Ramos (cell line): ENCODE measurements around the gene ANTXR2.
"Not testable (repeated sequence)": the region's sequence is repeated elsewhere in the genome, so short reads cannot be mapped to it uniquely, and the experiment has no call there.

ENCODE experiments used
- in situ Hi-C: fragments of 300-500 bp; cut with MboI; formaldehyde crosslinking; loops from one replicate; pipeline ENCODE4 v1.14.3; 2022; ENCODE audit warnings: low sequenced_read_pairs; ENCODE audit not compliant: unreplicated experiment

The ANTXR2 gene

DNA sequence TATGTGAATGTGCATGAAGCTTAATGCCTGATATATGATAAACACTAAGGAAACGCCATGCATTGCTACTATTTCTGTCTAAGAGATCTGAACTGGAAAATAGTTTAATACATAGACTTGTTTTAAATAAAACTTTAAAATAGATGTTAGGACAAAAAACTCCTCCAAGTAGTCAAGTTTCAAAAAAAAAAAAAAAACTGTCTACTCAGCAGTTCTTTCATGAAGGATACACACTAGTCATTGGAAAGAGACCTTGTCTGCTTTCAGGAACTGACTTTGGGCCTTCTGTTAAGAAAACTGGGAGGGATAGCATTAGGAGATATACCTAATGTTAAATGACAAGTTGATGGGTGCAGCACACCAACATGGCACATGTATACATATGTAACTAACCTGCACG, 138.4 kb downstream of the ANTXR2 start:
- in situ Hi-C loops = no loop called here

DNA sequence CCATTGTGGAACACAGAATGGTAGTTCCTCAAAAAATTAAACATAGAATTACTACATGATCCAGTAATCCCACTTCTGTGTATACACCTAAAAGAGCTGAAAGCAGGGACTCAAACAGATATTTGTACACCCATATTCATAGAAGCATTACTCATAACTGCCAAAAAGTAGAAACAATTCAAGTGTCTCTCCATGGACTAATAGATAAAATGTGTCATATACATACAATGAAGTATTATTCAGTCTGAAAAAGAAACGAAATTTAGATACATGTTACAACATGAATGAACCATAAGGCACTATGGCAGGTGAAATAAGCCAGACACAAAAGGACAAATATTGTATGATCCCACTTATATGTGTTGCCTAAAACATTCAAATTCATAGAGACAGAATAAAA, 145.1 kb downstream of the ANTXR2 start:
- in situ Hi-C loops = no loop called here

DNA sequence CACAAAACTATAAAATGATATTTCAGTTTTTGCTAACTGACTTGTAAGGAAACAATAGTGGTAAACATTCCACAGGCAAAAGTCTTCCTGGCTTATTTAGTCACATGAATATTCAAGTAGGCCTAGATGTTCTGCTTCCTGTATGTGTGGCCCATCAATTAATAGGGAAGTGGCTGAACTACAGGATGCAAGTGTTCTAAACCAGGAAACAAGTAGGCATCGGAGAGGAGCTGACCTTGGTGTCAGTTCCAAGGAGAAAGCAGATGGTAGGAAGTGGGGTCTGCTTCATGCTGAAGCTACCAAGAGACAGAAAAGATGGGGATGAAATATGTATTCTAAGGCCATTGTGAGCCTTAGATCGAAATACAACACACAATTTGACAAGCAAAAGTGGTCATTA, 149.7 kb downstream of the ANTXR2 start:
- in situ Hi-C loops = no loop called here

DNA sequence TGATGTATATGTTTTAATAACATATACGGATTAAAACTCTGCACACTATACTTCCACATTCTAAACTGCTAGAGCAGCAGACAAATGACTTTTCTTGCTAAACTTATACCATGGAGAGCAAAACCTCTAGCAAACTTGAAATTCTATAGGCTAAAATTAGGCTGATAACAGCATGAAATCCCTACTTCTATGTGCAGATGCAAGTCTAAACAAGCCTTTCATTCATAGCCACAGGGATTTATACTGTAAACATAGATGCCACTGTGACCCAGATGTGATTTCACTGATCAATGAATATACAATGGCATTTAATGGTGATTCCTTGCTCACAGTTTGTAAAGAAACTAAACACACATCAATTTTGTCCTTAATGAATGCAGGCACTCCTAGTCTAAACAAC, 151.0 kb downstream of the ANTXR2 start:
- in situ Hi-C loops = no loop called here

DNA sequence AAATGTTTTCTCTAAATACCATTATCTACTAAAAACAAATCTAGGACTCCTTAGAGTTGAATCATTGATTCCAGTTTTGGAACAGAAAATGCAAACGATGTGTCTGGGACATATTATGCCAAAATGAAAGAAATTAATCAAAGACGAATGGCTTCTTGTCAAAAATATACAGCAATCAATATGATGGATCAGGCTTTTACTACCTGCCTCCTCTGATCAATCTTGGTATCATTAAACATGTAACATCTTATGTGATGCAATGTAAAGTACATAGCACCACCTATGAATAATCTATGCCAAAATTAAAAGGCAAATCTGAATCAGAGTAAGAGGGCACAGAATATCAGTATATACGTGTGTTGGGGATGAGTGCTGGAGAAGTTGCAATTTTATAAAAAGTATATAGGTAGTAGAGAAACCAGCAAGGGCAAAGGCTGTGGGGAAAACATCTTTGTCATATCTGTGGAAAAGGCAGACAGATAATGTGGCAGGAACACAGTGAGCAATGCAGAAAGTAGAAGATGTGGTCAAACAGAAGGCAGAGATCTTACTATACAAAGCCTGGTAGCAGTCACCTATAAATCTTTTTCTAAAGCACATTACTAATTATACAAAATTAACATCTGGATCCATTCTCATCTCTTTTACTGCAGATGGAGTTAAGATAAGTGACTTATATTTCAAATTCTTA, 152.7 kb downstream of the ANTXR2 start:
- in situ Hi-C loops = no loop called here

DNA sequence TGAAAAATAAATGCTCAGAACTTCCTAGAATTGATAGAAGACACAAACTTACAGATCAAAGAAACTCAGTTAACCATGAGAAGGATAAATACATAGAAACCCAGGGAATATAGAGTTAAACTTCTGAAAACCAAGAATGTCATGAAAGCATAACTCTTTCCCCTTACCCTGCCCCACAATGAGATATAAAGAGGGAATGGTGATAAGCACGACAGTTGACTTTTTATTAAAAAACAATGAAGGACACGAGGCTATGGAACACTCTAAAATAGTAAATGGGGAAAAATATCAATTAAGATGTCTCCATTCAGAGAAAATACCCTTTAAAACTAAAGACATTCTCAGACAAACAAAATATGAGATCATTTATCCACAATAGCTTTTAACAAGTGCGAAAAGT, 154.7 kb downstream of the ANTXR2 start:
- in situ Hi-C loops = no loop called here

DNA sequence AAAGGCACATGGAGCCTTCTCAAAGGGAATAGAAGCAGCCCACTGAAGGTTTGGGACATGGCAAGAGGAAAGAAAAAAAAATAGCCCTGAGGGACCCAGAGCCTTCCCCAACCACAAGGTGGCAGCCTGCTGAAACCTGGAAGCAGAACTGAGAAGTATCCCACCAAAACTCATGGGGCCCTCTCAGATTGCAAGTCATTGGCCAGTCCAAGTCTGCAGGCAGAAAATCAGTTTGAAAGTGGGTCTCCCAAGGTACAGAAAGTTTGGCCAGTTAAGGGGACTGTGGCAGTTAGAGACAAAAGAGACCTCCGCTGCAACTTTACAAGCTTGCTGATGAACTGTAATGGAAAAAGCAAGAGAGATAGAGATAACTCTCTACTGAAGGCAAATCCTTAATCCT, 155.8 kb downstream of the ANTXR2 start:
- in situ Hi-C loops = no loop called here

DNA sequence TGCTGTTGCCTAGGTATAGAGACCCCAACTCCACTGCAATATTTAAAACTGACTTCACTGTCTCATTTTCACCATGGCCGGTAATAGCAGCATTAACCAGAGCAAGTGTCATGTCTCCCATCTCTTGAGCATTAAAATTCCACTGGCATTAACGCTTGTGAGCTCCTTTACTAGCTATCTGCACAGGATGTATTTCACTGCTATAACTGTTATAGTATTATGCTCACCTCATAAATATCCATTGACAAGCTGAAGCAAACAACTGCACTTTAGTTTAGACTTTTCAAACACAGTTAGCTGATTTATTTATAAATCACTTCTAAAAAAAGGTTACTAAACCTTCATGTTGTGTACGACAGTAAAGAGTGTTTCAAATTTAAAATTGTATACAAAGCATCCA, 157.8 kb downstream of the ANTXR2 start:
- in situ Hi-C loops = no loop called here

DNA sequence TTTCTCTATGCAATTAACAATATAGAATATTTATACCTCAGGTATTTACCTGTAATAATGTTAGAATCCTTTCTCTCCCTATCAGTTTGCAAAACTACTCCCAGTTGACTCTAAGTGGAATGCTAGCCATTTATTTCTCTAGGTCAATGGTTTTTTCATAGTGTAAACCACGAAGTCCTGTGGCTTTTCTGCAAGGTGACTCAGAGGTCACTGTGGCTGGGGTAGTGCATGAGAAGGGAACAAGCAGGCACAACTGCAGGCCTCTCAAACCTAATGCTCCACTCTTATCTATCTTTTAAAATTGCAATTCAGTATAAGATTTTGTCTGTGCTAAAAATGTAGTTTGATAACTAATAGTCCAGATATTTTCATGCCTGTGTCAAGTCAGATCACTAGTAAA, 159.4 kb downstream of the ANTXR2 start:
- in situ Hi-C loops = no loop called here

DNA sequence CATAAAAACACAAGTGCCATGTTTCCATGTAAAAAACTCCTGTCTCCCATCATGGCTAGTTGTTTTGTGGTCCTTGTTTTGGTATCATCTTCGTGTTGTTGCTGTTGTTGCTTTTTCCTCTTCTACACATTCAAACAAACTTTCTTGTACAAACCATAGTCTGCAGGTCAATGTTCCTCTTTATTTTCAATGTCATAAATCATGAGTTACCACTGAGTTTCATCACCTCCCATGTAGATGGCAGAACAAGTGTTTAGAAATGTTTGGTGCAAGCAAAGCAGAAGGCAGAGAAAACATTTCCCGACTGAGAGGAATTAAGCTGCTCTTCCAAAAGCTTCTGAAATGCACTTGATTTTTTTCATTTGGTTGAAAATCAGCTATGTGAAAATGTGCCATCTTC, 166.0 kb downstream of the ANTXR2 start:
- in situ Hi-C loops = no loop called here

DNA sequence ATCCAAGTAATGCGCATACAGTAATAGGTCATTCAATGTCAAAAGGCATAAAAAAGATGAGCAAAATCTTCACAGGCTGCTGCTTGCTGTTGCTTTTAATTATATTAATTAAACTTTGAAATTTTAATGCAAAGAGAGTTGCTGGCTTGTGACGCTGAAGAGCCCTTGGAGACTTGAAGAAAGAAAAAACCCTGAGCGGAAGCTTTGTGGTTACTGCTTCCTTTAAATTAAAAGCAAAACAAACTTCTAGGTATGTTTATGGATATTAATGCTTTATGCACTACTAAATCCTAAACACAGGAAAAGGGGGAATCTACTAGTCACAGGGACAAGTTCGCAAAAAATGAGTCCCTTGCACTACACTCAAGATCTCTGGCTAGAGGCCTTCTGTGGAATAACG, 166.7 kb downstream of the ANTXR2 start:
- in situ Hi-C loops = no loop called here

DNA sequence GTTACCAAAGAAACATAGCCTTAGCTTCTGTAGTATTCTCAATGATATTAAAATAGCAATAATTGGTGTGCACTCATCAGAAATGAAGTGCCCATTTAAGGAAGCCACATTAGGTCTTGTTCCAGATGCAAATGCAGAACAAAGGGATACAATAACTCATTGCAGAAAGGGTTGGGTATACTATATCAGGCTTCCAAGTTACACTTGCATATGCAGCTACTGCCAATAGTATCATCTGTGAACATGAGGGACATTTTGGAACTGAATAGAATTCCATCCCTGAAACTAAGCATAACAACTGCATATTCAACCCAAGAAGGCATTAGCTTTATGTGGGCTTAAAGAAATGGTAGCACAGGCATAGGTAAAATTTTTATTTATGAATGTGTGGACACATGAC, 167.8 kb downstream of the ANTXR2 start:
- in situ Hi-C loops = no loop called here

DNA sequence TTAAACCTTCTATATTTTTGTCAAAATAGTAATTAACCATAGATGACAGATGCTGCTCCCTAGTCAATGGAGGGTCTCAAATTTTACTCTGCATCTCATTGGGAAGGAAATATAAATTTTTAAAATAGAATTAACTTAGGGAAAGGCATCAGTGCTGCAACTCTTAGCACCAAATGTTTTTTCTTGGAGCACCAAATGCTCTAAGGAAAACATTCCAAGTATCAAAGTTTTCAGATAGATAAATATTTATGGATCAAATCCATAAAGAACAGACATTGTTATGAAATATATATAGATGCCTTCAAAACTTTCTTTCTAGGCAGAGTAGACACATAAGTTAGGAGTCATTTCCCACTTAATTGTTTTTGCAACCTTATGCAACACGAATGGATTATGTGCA, 168.7 kb downstream of the ANTXR2 start:
- in situ Hi-C loops = no loop called here

DNA sequence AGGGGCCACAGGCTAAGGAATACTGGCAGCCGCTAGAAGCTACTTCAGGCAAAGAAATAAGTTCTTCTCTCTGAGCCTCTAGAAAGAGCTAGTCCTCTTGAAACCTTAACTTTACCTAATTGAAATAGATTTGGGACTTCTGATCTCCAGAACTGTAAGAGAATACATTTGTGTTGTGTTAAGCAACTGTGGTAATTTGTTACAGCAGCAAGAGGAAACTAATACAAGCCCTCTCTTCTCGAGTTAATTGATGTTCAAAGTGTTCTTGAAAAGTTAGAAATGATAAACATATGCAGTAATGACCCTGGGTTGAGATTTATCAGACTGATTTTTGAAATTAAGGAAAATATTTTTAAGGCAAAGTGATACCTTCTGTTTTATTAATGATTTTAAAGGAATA, 172.8 kb downstream of the ANTXR2 start:
- in situ Hi-C loops = no loop called here

DNA sequence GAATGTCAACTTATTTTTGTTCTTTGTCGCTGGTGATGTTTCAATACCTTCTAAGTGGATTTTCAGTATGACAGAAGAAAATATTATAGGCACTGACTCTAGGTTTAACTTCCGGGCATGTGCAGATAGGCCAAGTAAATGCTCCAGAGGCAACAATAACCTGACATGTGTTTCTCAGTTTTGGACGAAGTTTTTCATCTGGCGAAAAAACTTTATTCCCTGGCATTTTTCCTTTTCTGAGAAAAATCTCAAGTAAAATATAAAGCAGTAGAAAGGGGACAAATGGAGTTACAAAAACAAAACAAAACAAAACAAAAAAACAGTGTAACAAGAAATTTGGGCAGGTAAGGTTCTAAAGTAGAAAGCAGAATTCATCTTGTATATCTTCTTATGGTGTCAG, 173.5 kb downstream of the ANTXR2 start:
- in situ Hi-C loops = no loop called here

DNA sequence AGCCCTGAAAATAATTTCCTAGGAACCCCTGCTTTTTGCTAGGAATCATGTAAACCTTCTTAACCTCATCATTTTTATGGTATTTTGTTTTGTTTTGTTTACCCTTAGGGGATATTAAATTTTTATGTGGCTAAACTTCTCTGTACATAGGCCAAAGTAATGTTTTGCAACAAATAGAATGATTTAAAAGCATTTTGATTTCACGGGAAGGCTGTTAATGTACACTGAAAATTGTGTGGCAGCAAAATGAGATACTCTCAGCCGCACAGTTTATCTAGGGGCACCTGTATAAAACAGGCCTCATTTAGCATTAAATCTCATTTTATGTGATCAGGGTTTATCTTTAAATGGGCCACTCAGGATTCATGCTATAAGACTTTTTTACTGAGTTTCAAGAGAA, 175.0 kb downstream of the ANTXR2 start:
- in situ Hi-C loops = no loop called here

DNA sequence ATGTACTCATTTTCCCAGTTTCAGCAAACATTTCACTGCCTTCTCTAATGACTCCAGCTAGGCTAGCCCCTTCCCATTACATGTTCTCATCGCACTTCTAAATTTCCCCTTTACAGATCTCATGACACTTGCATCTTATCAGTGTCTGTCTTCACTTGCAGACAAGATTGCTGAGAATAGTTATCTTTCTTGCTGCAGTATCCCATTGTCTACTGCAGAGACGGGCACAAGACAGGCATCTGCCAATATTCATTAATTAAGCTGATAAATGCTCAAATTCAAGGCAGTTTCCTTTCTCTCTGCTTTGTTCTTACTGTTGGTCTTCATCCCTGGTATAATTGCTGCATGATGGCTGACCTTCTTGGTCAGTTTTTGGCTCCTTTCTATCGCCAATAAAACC, 175.9 kb downstream of the ANTXR2 start:
- in situ Hi-C loops = no loop called here

DNA sequence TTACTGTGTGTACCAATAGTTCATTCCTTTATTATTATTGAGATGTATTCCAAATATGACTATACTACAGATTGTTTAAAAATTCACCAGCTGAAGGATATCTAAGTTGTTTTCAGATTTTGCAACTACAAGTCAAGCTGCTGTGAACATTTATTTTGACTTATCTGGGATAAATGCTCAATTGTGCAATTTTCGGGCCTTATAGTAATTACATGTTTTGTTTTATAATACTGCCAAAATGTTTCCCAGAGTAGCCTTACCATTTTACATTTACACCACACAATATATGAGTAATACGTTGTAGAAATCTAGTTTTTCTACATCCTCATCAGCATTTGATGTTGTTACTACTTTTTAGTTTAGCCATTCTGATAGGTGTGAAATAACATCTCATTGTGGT, 179.6 kb downstream of the ANTXR2 start:
- in situ Hi-C loops = no loop called here

DNA sequence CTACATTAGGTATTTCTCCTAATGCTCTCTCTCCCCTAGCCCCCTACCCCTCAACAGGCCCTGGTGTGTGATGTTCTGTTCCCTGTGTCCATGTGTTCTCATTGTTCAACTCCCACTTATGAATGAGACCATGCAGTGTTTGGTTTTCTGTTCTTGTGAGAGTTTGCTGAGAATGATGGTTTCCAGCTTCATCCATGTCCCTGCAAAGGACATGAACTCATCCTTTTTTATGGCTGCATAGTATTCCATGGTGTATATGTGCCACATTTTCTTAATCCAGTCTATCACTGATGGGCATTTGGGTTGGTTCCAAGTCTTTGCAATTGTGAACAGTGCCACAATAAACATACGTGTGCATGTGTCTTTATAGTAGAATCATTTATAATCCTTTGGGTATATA, 184.0 kb downstream of the ANTXR2 start:
- in situ Hi-C loops = not testable (repeated sequence)

DNA sequence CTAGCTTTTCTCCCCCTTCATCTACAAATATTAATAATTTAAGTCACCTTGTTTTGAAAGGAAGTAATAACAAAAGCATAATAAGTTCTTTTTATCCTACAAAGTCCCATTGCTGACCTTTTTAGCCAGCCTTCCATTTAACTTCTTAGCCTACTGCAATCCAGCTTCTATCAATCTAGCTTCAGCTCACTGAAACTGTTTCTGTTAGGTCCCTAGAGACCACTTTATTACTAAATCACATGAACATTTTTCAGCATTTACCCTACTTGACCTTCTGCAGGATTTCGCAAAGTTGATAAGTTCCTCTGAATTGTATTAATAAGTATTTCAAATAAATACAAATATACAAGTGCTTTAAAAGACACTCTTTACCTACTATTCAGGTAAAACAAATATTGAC, 186.5 kb downstream of the ANTXR2 start:
- in situ Hi-C loops = no loop called here

DNA sequence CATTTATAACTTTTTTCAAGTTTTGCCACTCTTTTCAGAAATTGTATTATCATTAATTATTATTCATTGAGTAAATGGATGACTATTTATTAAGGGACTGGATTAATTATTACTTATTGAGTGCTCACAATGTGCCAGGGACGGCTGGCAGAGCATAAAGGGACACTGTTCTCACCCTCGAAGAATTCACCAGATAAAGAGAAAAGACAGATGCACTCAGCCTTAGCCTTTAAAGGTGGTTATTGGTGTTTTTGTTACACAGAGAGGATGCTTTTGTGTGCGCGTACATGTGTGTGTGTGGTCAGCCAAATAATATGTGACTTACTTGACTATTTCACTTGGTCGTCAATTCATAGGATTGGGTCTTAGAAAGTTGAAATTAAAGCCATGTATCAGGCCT, 187.0 kb downstream of the ANTXR2 start:
- in situ Hi-C loops = no loop called here

DNA sequence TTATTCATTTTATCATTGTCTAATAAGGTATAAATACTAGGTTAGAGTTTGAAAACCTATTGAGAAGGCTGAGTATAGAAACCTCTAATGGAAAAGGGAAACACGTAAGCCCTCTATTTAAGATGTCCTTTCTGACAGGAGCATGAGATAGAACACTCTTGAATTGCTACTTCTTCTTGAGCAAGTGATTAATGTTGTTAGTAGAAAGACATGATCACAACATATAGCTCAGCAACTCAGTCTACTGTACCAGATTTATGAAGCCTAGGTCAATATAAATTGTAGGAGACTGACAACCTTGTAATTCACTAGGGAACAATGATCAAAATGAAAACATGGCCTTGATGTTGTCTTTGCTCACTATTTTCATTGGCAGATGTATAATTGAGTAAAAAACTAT, 189.7 kb downstream of the ANTXR2 start:
- in situ Hi-C loops = no loop called here

DNA sequence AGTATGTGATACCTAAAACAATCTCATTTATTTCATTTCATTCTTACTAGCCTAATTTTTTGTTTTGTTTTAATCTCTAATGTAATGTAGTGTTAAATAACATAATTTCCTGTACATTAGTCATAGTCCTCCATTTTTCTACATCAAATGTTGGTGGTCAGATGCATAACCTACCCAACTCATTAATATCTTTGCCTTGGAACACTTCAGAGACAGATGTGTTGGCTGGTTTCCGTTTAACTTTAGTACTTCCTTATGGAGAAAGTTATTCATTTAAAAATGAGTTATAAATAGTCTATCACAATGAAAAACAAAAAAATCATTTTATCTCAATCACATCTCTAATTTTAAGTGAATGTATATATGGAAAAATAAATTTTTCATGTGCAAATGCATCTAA, 190.2 kb downstream of the ANTXR2 start:
- in situ Hi-C loops = no loop called here
